GM12801 (cell line): ENCODE measurements around the gene MSH2.

Experiments used
- TF ChIP-seq, protein P1 (sequence below): IDR thresholded peaks from one replicate; pipeline ENCODE4 v1.5.1; 2011; ENCODE audit warnings: control low read depth; ENCODE audit not compliant: insufficient read length; ENCODE audit errors: extremely low read depth

Gene MSH2

DNA sequence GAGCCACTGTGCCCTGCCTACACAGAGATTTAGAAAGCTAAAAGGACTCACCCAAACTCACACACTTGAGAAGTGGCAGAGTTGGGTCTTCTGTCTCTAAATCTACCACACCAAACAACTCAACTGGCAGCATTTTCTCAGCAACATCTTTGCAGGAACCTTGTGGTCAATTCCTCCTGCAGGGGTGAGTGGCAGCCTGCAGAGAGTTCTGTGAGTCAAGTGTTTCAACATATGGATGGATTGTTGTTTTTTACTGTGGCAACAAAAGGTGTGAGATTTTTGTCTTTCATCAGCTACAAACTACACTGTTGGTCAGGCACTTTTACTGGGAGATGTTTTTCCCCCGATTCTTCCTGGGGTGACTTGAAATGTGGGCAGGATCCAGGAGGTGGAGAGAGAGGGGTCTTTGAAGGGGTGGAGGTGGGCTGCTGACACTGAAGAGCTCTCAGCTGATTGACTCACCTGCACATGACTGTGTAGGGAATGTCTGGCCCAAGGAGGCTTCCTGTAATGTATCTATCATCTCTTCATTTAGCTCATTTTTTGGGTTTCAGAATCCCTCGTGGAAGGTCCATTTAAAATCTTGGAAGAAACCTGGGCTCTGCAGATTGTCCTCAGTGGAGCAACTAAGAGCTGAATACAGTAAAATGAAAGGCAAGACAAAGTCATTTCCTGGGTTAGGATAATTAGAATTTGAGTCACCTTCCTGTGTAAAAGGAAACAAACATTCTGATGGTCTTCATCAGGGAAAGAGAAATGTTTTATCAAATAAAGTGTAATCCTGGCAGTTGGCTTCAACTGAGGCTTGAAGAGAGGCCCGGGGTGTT is 98.6 kb downstream of the MSH2 start:
- TF ChIP-seq, protein P1, sequence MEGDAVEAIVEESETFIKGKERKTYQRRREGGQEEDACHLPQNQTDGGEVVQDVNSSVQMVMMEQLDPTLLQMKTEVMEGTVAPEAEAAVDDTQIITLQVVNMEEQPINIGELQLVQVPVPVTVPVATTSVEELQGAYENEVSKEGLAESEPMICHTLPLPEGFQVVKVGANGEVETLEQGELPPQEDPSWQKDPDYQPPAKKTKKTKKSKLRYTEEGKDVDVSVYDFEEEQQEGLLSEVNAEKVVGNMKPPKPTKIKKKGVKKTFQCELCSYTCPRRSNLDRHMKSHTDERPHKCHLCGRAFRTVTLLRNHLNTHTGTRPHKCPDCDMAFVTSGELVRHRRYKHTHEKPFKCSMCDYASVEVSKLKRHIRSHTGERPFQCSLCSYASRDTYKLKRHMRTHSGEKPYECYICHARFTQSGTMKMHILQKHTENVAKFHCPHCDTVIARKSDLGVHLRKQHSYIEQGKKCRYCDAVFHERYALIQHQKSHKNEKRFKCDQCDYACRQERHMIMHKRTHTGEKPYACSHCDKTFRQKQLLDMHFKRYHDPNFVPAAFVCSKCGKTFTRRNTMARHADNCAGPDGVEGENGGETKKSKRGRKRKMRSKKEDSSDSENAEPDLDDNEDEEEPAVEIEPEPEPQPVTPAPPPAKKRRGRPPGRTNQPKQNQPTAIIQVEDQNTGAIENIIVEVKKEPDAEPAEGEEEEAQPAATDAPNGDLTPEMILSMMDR = no peak

- TF ChIP-seq, protein P1 = no peak
Observed at GRCh38 chr2:47503481-47504070, 100.6 kb downstream of the MSH2 start.

DNA sequence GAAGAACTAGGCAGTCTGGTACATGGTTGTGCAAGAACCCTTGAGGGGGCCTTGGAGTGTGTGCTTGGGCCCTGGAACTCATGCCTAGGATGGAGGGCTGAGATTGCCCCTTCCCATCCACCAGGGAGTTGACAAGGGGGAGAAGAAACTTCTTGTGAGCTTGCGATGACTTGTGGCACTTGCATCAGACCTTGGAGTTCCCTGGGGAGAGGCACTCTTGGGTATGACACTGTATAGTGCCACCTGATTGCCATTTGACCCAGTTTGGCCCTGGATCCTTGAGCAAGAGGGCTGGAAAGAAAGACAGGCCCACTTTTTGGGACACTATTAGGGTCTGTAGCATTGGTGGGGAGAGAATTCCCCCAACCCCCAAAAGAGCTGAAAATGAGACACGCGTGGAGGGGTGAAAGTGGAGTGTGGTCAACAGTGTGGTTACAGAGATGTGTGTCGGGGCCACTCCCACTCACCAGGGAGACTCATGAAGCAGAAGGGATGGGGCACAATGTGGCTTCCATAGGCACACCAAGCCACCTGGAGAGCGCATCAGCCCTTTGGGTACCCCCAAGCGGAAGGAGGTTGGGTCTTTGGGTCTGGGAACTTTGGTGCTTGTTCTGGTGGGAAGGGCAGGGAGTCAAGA is 101.3 kb downstream of the MSH2 start:
- TF ChIP-seq, protein P1 = no peak

GRCh38 chr2:47506024-47506423 is 103.1 kb downstream of the MSH2 start:
- TF ChIP-seq, protein P1 = no peak

GRCh38 chr2:47506436-47506835 is 103.5 kb downstream of the MSH2 start:
- TF ChIP-seq, protein P1 = no peak

- TF ChIP-seq, protein P1 = no peak
Observed at GRCh38 chr2:47508080-47508479, 105.1 kb downstream of the MSH2 start.

DNA sequence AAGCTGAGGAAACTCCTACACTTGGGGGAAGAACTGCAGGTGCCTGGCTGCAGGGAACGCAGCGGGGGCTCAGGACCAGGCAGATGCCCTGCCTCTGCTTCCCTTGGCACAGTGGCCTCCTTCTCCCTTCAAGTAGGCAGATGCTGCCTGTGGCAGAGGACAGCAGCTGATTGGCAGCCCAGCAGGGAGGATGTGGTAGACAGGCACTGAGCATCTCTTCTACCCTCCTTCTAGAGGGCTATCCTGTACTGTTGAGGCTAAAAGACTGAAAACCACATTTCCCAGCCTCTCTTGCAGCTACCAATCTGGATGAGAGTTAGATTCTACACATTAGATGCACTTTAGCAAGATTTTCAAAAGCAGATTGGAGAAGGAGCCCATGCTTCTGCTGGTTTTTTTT is 105.7 kb downstream of the MSH2 start:
- TF ChIP-seq, protein P1 = no peak
